ENCODE results near the gene NEK3. TPM values are rescaled to one million over a fixed set of nuclear protein-coding genes. Genes with fewer than 3 reads are reported as not detected.

NEK3 gene
- polyA plus RNA-seq, 3 donors: 5.7 to 13.7 (median 6.1) TPM

- no peak for DNase-seq
- H3K27me3 ChIP-seq (ENCODE audit: control insufficient read depth in 2 of 2, insufficient read depth in 2 of 2, low read length in 2 of 2): no peaks in the 10 kb centered on the region
- H3K9me3 ChIP-seq (replicated peaks in 1 of 2; ENCODE audit: control insufficient read depth in 1 of 2, insufficient read depth in 1 of 2, low read length in 2 of 2): no peaks in the 10 kb centered on the region
- H3K27me3 Mint-ChIP-seq (ENCODE audit: low read depth in 3 of 3): no peaks in the 10 kb centered on the region
- no peaks in the 10 kb centered on the region for H3K36me3 ChIP-seq (replicated peaks in 1 of 2; ENCODE audit: control insufficient read depth in 1 of 2, insufficient read depth in 2 of 2, low read length in 2 of 2)
- H3K4me3 Mint-ChIP-seq: no peak overlapping the region
- H3K4me1 Mint-ChIP-seq: no peaks in the 10 kb centered on the region
- no CpG with 5 or more reads among the region's 5 CpGs for WGBS (ENCODE audit: insufficient coverage)
- H4K20me1 ChIP-seq (ENCODE audit: insufficient read depth, low read length): no peaks in the 10 kb centered on the region
- H3K4me3 ChIP-seq (replicated peaks in 1 of 3; ENCODE audit: low read depth in 2 of 3, low read length in 3 of 3): no peak overlapping the region
- no peak overlapping the region for H2AFZ ChIP-seq (ENCODE audit: insufficient read depth, low read depth, low read length, poor library complexity, severe bottlenecking)
- H3K4me1 ChIP-seq (ENCODE audit: control insufficient read depth in 1 of 2, insufficient read depth in 2 of 2, low read length in 2 of 2): no peaks in the 10 kb centered on the region
- intact Hi-C loops (cut with micrococcal nuclease): no loop called here
- H3K9ac ChIP-seq (ENCODE audit: insufficient read depth, low read length, poor library complexity, severe bottlenecking): no peak overlapping the region
- no peak for TF ChIP-seq CTCF (IDR thresholded peaks at IDR 0.05)
- no peak overlapping the region for H3K27ac Mint-ChIP-seq
- no peaks in the 10 kb centered on the region for H3K9me3 Mint-ChIP-seq
- H3K79me2 ChIP-seq (ENCODE audit: insufficient read depth, low read length): no peaks in the 10 kb centered on the region
- no peak overlapping the region for H3K4me2 ChIP-seq (replicated peaks; ENCODE audit: extremely low read depth, low read length, poor library complexity, severe bottlenecking)
- no peak overlapping the region for H3K27ac ChIP-seq (ENCODE audit: low read depth in 1 of 2, low read length in 2 of 2)
- no peaks in the 10 kb centered on the region for H3K36me3 Mint-ChIP-seq
Observed at GRCh38 chr13:52097197-52097596, 62.2 kb downstream of the NEK3 start.

GRCh38 chr13:52096748-52097147 is 62.6 kb downstream of the NEK3 start:
- H3K4me3 ChIP-seq (replicated peaks in 1 of 3; ENCODE audit: low read depth in 2 of 3, low read length in 3 of 3): no peak overlapping the region
- Mint-ChIP-seq H3K27ac (no peak overlapping the region), H3K9me3 (no peaks in the 10 kb centered on the region), H3K27me3 (ENCODE audit: low read depth in 3 of 3) (no peaks in the 10 kb centered on the region), H3K4me1 (no peaks in the 10 kb centered on the region), H3K36me3 (no peaks in the 10 kb centered on the region), H3K4me3 (no peak overlapping the region)
- no peaks in the 10 kb centered on the region for H3K79me2 ChIP-seq (ENCODE audit: insufficient read depth, low read length)
- 95% methylated on average over 2 of the region's 3 CpGs for WGBS (ENCODE audit: insufficient coverage)
- H3K4me1 ChIP-seq (ENCODE audit: control insufficient read depth in 1 of 2, insufficient read depth in 2 of 2, low read length in 2 of 2): no peaks in the 10 kb centered on the region
- H3K9ac ChIP-seq (ENCODE audit: insufficient read depth, low read length, poor library complexity, severe bottlenecking): no peak overlapping the region
- H3K27me3 ChIP-seq (ENCODE audit: control insufficient read depth in 2 of 2, insufficient read depth in 2 of 2, low read length in 2 of 2): no peaks in the 10 kb centered on the region
- no peak overlapping the region for H3K27ac ChIP-seq (ENCODE audit: low read depth in 1 of 2, low read length in 2 of 2)
- H2AFZ ChIP-seq (ENCODE audit: insufficient read depth, low read depth, low read length, poor library complexity, severe bottlenecking): no peak overlapping the region
- intact Hi-C loops (cut with micrococcal nuclease): no loop called here
- DNase-seq: no peak
- H3K9me3 ChIP-seq (replicated peaks in 1 of 2; ENCODE audit: control insufficient read depth in 1 of 2, insufficient read depth in 1 of 2, low read length in 2 of 2): no peaks in the 10 kb centered on the region
- TF ChIP-seq CTCF (IDR thresholded peaks at IDR 0.05): no peak
- no peak overlapping the region for H3K4me2 ChIP-seq (replicated peaks; ENCODE audit: extremely low read depth, low read length, poor library complexity, severe bottlenecking)
- H4K20me1 ChIP-seq (ENCODE audit: insufficient read depth, low read length): no peaks in the 10 kb centered on the region
- H3K36me3 ChIP-seq (replicated peaks in 1 of 2; ENCODE audit: control insufficient read depth in 1 of 2, insufficient read depth in 2 of 2, low read length in 2 of 2): no peaks in the 10 kb centered on the region

Data from CD14-positive monocyte (primary cell).